Right cardiac atrium (tissue), 5 donors: ENCODE measurements around the gene HMCES. TPM values are rescaled to one million over a fixed set of nuclear protein-coding genes. Genes with fewer than 3 reads are reported as not detected.
"Not testable (repeated sequence)": the region's sequence is repeated elsewhere in the genome, so short reads cannot be mapped to it uniquely, and the experiment has no call there.

Experiments used
- ATAC-seq, 2 donors: fragments of 200-7000 bp; cut with Tn5 transposase; one replicate each; pipeline versions ENCODE4 v1.8.0 to v1.9.1; 2020; ENCODE audit warnings: moderate library complexity in 2 of 2, mild to moderate bottlenecking in 1 of 2
- DNase-seq, 3 donors: peaks; one replicate each; pipeline ENCODE4 v3.0.0-alpha.2; 2020
- H3K27ac ChIP-seq: one replicate; pipeline ENCODE4 v1.5.1; 2013; ENCODE audit warnings: mild to moderate bottlenecking, low read length, control low read depth, moderate library complexity
- H3K27me3 ChIP-seq: one replicate; pipeline ENCODE4 v1.6.1; 2013; ENCODE audit not compliant: control insufficient read depth, insufficient read depth
- H3K4me1 ChIP-seq: one replicate; pipeline ENCODE4 v1.6.1; 2013; ENCODE audit warnings: low read length; ENCODE audit not compliant: control insufficient read depth, insufficient read depth
- H3K4me3 ChIP-seq: one replicate; pipeline ENCODE4 v1.5.1; 2013; ENCODE audit warnings: low read length, control low read depth
- H3K9me3 ChIP-seq: one replicate; pipeline ENCODE4 v1.6.1; 2013; ENCODE audit warnings: low read length; ENCODE audit not compliant: control insufficient read depth
- WGBS: extraction: QIAGEN DNeasy Blood & Tissue Kit; methylation state at CpG from one replicate; pipeline ENCODE4 v1.1.7; 2013; 5-methylcytosine and 5-hydroxymethylcytosine counted together
- intact Hi-C, 4 donors: fragments of 100-400 bp; cut with DNase I; formaldehyde crosslinking; loops; one replicate each; pipeline versions ENCODE4 v1.11.0 to v1.14.0; 2022 to 2023
- polyA plus RNA-seq: library from polyadenylated mRNA; stranded (reverse); fragments of 200-250 nt; gene quantifications from one replicate; pipeline ENCODE4 v1.2.3, GENCODE V29; 2013
- total RNA-seq, 4 donors: library from RNA; stranded (reverse); fragmentation: NEBNext Ultra II Directional; extraction: Animal tissue kit (Norgen Biotek cat#: 25700); gene quantifications; one replicate each; pipeline ENCODE4 v1.2.1, GENCODE V29; 2021
- donor health status: healthy with polysubstance abuse.
- donor health status: DM: no; HTN: yes; CAD: no.
- donor health status: DM: no; HTN: no; CAD: no.
- donor health status: DM: no; HTN: yes; CAD: no; lungs with severe emphysema.
- donor health status: DM: yes; HTN: yes; CAD: no.

The HMCES gene
- total and polyA plus RNA-seq, 5 donors, result 37.0 to 53.2 (median 39.2) TPM

DNA sequence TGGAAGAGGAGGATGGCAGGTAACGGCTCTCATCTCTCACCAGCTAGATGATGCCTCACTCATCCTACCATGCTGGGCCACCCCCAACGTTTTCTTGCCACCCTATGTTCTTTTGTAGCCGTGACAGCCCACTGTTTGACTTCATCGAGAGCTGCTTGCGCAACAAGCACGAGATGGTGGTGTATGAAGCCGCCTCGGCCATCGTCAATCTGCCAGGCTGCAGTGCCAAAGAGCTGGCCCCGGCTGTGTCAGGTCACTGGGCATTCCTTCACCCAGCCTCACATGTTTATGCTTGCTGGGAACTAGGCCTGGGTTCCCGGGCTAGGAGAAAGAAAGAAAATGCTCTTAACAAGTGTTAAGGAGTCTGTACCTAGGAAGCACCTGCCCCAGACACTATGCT lies 21.1 kb upstream of the HMCES start:
- no peak for ATAC-seq
- Histone ChIP-seq H3K9me3 (no peaks in the 10 kb centered on the region), H3K27me3 (no peaks in the 10 kb centered on the region), H3K4me1 (peaks cover 4% of the 10 kb centered on the region), H3K4me3 (no peak overlapping the region), H3K27ac (no peak overlapping the region)
- no peak for DNase-seq
- 92% methylated on average over 11 of the region's 11 CpGs for WGBS
- intact Hi-C loops, result loop anchor here in 2 of 4 donors (10.0 kb wide), 2 partner anchors 103 to 283 kb away; no protein-coding TSS in a partner anchor

DNA sequence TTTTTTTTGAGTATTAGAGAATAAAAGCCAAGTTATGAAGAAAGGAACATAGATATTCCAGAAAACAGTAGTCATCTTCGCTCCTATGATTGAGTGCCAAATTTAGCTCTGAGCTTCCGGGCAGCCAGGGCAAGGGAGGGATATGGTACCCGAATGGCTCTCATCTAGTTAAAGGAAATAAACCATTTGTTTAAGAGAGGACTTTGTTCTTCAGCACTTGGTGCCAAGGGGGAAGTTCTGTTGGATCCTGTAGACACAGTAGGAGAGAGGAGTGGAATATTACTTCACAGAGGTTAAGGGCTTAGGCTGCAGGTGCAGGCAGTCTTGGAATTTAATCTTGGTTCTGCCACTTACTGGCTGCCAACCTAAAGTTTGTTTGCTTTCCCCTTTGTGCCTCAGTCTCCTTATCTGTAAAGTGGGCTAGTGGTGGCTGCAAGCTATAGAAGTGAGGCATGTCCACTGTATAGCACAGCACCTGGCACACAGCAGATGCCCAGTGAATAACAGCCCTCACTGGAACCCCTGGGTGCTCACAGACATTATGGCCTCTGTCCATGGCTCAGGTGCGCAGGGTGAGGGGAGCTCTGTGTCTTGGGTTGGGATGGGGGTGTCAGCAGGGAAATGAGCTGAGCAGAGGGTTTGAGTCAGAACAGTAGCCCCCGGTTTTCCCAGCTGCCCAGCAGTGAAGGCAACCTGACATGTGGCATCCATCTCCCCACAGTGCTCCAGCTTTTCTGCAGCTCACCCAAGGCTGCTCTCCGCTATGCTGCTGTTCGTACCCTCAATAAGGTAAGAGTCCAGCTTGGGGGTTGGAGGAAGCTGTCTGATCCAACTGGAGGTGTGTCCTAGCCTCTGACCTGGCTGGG lies 18.8 kb upstream of the HMCES start:
- Histone ChIP-seq H3K9me3 (no peaks in the 10 kb centered on the region), H3K27me3 (no peaks in the 10 kb centered on the region), H3K27ac (no peak overlapping the region), H3K4me3 (no peak overlapping the region), H3K4me1 (peaks cover 4% of the 10 kb centered on the region)
- DNase-seq (no peak), ATAC-seq (no peak)
- 90% methylated on average over 7 of the region's 7 CpGs for WGBS
- intact Hi-C loops, result loop anchor here in 2 of 4 donors (10.0 kb wide), 2 partner anchors 105 to 285 kb away; no protein-coding TSS in a partner anchor

DNA sequence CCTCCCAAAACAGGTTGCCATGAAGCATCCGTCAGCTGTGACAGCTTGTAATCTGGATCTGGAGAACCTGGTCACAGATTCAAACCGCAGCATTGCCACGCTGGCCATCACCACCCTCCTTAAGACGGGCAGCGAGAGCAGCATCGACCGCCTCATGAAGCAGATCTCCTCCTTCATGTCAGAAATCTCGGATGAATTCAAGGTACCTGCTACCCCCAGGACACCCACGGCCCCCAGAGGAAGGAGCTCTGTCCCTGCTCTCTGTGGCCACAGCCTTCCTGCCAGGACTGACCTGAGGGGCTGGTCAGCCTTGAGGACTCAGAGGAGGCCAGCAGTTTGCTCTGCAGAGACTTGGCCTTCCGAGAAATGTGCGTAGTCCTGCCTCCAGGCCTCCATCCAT lies 18.1 kb upstream of the HMCES start:
- H3K27me3 ChIP-seq, result no peaks in the 10 kb centered on the region
- H3K9me3 ChIP-seq, result no peaks in the 10 kb centered on the region
- no peak overlapping the region for H3K4me3 ChIP-seq
- H3K27ac ChIP-seq, result no peak overlapping the region
- H3K4me1 ChIP-seq, result peaks cover 4% of the 10 kb centered on the region
- intact Hi-C loops, result no loop called here
- ATAC-seq, result no peak
- 95% methylated on average over 11 of the region's 11 CpGs for WGBS
- no peak for DNase-seq

DNA sequence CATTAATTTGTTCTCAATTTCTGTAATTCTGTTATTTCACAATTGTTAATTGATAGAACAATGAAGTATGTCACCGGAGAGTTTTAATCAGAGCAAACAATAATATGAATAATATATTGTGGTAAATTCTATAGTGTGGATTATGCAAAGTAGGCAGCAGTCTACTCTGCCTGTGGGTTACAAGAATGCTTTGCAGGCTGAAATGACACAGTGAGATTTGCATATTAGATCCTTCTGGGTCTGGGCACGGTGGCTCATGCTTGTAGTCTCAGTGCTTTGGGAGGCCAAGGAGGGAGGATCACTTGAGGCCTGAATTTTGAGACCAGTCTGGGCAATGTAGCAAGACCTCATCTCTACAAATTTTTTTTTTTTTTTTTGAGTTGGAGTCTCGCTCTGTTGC lies 16.8 kb upstream of the HMCES start:
- intact Hi-C loops, result no loop called here
- no peaks in the 10 kb centered on the region for H3K4me1 ChIP-seq
- DNase-seq (no peak), ATAC-seq (no peak)
- 92% methylated on average over 3 of the region's 3 CpGs for WGBS
- H3K27me3 ChIP-seq, result no peaks in the 10 kb centered on the region
- H3K9me3 ChIP-seq, result no peaks in the 10 kb centered on the region
- no peak overlapping the region for H3K27ac ChIP-seq
- no peak overlapping the region for H3K4me3 ChIP-seq

DNA sequence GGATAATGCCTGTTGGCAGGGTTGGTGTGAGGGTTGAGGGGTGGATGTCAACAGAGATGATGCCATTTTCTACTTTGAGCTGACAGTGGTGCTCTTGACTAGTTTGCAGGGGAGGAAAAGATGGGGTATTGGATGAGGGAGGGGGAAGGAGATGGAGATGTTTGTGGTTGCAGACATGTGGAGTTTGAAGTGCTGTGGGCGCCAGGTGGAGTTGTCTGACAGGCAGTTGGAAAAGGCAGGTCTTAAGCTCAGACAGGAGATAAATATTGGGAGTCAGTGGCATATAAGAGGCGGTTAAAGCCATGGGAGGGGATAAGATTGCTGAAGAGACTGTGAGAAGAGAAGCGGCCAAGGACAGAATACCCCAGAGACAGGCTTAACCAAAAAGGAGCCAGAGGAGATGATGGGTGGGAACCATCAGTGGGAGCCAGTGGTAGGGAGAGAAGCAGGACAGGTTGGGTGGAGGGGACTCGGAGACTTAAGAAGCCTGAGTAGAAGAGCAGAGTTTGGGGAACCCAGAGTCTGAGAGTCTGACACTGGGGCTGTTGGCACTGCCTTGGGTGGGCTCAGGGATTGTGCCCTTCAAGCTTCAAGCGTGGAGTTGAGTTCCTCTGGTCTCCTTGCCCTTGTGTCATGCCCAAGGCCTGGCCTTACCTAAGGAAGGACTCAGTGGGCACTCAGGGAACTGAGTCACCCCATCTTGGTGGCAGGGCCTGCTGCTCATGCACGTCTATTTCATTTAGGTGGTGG lies 15.3 kb upstream of the HMCES start:
- 89% methylated on average over 6 of the region's 6 CpGs for WGBS
- intact Hi-C loops, result no loop called here

DNA sequence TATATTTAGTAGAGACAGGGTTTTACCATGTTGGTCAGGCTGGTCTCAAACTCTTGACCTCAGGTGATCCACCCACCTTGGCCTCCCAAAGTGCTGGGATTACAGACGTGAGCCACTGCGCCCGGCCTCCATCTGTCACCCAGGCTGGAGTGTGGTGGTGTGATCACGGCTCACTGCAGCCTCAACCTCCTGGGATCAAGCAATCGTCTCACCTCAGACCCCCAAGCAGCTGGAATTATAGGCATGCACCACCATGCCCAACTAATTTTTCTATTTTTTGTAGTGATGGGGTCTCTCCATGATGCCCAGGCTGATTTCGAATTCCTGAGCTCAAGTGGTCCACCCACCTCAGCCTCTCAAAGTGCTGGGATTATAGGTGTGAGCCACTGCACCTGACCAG lies 13.7 kb upstream of the HMCES start:
- H3K4me3 ChIP-seq, H3K27ac ChIP-seq, intact Hi-C loops, H3K27me3 ChIP-seq, H3K4me1 ChIP-seq, ATAC-seq, H3K9me3 ChIP-seq, DNase-seq: not testable (repeated sequence)
- 93% methylated on average over 6 of the region's 6 CpGs for WGBS

More for the DNA sequence above, 15.3 kb upstream of the HMCES start:
- Histone ChIP-seq H3K27ac (no peak overlapping the region), H3K4me1 (no peaks in the 10 kb centered on the region), H3K4me3 (no peak overlapping the region), H3K9me3 (no peaks in the 10 kb centered on the region), H3K27me3 (no peaks in the 10 kb centered on the region)
- ATAC-seq (no peak), DNase-seq (no peak)

DNA sequence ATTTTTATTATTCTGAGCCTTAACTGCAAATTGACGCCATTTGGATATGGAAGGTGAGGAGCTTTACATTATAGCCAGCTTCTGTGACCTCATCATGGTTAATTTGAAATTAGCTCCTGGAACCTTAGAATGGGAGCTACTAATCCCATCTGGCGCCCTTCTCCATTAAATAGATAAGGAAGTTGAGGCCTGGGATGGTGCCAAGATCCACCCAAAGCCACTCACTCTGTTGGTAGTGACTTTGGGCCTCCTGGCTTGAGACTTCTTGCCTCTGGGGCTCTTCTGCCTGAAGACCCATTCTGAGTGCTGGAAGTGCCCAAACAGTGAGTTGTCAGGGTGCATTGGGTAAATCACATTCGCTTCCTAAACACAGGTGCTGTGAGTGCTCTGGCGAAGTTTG lies 12.0 kb upstream of the HMCES start:
- Histone ChIP-seq H3K27ac (no peak overlapping the region), H3K9me3 (no peaks in the 10 kb centered on the region), H3K4me3 (no peak overlapping the region), H3K27me3 (no peaks in the 10 kb centered on the region), H3K4me1 (no peaks in the 10 kb centered on the region)
- DNase-seq, result no peak
- intact Hi-C loops, result no loop called here
- ATAC-seq, result no peak
- WGBS, result 87% methylated on average over 4 of the region's 4 CpGs

DNA sequence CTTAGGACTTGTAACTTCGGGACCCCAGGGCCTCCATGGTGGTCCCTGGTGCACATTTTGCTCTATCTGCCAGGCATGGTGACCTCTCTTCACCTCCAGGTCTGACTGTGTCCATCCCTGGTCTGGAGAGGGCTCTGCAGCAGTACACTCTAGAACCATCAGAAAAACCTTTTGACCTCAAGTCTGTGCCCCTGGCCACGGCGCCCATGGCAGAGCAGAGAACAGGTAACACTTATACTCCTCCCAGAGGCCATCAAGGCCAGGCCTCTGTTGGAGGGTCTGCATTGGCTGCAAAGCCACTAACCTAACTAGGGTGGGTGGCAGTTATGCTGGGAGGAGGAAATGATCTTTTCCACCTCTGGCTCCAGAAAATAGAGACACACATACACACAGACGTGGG lies 10.3 kb upstream of the HMCES start:
- WGBS, result 91% methylated on average over 4 of the region's 4 CpGs
- ATAC-seq, result no peak

DNA sequence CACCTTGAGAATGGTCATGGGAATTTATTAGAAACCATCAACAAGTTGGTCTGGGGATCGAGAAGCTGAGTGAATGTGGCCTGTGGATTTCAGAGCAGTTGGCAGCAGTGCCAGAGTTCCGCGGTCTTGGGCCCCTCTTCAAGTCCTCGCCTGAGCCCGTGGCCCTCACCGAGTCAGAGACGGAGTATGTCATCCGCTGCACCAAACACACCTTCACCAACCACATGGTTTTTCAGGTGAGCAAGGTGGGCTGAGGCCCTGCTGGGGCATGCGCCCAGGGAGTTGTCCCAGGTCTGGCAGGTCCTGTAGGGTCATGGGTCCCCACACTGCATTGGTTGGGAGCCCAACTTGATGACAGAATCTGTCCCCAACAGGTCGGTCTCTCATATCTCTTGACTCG lies 7.0 kb upstream of the HMCES start:
- no peaks in the 10 kb centered on the region for H3K27me3 ChIP-seq
- H3K9me3 ChIP-seq, result no peaks in the 10 kb centered on the region
- no peak overlapping the region for H3K27ac ChIP-seq
- 91% methylated on average over 11 of the region's 11 CpGs for WGBS
- DNase-seq (no peak), ATAC-seq (no peak)
- intact Hi-C loops, result no loop called here
- H3K4me3 ChIP-seq, result no peak overlapping the region
- no peaks in the 10 kb centered on the region for H3K4me1 ChIP-seq

More for the DNA sequence above, 10.3 kb upstream of the HMCES start:
- Histone ChIP-seq H3K27ac (no peak overlapping the region), H3K27me3 (no peaks in the 10 kb centered on the region), H3K4me1 (no peaks in the 10 kb centered on the region), H3K9me3 (no peaks in the 10 kb centered on the region), H3K4me3 (no peak overlapping the region)
- intact Hi-C loops, result no loop called here
- DNase-seq, result no peak

DNA sequence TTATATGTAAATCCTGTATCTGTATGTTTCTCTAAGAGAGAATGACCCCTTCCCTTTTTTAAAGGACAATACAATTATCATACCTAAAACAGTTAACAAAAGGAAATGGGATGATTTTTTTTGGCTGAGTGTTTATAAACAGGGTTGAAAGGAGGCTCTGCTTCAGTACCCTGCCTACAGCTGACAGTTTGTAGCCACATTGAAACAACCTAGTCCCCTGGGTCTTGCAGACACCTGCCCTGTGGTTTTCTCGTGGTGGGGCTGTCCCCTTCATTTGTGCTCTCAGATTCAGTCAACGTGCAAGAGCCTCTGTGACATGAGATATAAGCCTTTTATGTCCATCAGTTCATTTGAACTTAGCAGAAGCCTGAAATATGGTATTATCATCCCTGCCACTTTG lies 2.3 kb upstream of the HMCES start:
- Histone ChIP-seq H3K27ac (no peak overlapping the region), H3K27me3 (no peaks in the 10 kb centered on the region), H3K9me3 (no peaks in the 10 kb centered on the region), H3K4me1 (peaks cover 3% of the 10 kb centered on the region), H3K4me3 (no peak overlapping the region)
- DNase-seq (no peak), ATAC-seq (no peak)
- intact Hi-C loops, result loop anchor here in 1 of 4 donors (5.0 kb wide), 1 partner anchor 41 kb away; a partner anchor contains a TSS
- WGBS, result 54% methylated on average over 2 of the region's 2 CpGs

DNA sequence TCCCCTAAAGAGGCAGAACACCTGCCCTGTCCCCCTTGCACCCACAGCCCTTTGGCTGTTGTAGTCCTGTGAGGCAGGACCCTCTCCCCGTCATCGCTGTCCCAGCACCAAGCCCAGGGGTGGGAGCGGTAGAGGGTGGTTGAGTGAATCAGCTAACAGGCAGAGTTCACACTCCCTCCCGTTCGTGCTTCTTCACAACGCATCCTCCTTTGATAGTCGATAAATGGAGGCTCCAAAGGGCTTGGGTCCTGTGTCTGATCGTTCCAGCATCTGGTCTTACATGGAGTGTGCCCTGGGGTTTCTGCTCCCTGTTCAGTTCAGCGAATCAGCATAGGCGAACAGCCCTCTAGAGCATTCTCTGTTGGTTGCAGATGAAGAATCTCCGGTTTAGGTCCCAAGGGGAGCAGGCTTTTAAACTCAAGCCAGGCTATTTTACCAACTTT lies 820 bp upstream of the HMCES start:
- Histone ChIP-seq H3K4me1 (peaks cover 3% of the 10 kb centered on the region), H3K27ac (peak overlapping the region; percentile 55), H3K27me3 (no peaks in the 10 kb centered on the region), H3K9me3 (no peaks in the 10 kb centered on the region), H3K4me3 (peak overlapping the region; percentile 75)
- ATAC-seq (no peak), DNase-seq (peak in 1 of 3 donors; percentile 58)
- intact Hi-C loops, result loop anchor here in 1 of 4 donors (5.0 kb wide), 1 partner anchor 39 kb away; a partner anchor contains a TSS
- 59% methylated on average over 11 of the region's 11 CpGs for WGBS
